Measurements from ENCODE around the gene TP53INP2. TPM values are rescaled to one million over a fixed set of nuclear protein-coding genes. Genes with fewer than 3 reads are reported as not detected.

TP53INP2 gene
- total and polyA plus RNA-seq, 2 donors (not counting 3 experiments of a cell fraction or from before 2014, with no cell fraction given), result 18.3 to 30.5 TPM

DNA sequence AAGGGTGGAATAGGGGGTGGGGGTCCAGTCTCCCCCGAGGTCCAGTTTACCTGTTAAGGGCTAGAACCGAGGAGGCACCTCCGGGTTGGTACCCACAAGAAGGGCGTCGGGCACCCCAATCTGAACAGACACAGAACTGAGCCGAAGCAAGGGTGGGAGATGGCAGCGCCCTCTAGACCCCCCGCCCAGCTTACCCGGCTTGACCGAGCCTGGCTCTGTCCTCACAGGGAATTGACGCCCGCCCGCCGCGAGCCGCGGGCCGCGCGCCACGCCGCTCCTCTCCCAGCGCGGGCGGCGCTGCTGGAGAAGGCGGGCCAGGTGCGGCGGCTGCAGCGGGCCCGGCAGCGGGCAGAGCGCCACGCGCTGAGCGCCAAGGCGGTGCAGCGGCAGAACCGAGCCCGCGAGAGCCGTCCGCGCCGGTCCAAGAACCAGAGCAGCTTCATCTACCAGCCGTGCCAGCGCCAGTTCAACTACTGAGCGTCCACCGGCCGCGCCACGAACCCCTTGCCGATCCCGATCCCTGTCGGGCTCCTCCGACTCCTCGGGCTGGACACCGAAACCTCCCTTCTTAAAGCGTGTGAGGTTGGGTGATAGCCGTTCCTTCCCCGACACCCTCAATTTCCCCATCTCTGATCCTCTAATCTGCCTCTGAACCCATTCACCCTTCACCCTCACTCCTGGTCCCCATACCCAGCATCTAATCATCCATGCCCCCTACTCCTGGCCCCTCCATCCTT lies 5.9 kb downstream of the TP53INP2 start:
- dilution Hi-C loops (cut with MboI; ENCODE audit: extremely low pct_ligation_motif_present, low sequenced_read_pairs) (no loop called here), intact Hi-C loops (cut with micrococcal nuclease) (loop anchor here (2.0 kb wide), 1 partner anchor 151 kb away; the partner anchor contains the start of gene MAP1LC3A)
- no peaks in the 10 kb centered on the region for H3K9me1 ChIP-seq (replicated peaks; ENCODE audit: control insufficient read depth, extremely low read depth, insufficient read depth, low read length)
- DNase-seq (ENCODE audit: low read depth, low spot score) (peak; percentile 86), FAIRE-seq (no peak)
- H3K36me3 ChIP-seq (ENCODE audit: control insufficient read depth in 2 of 2, extremely low read depth in 1 of 2, insufficient read depth in 2 of 2, low read length in 2 of 2), result peaks cover 0 to 6% of the 10 kb centered on the region in 2 experiments
- H3K9ac ChIP-seq (replicated peaks; ENCODE audit: extremely low read depth, insufficient read depth, low read length), result peak overlapping the region; percentile 63
- H3K4me2 ChIP-seq (ENCODE audit: insufficient read depth, low read length), result peak overlapping the region; percentile 76
- peaks cover 31% of the 10 kb centered on the region for H3K4me1 ChIP-seq (ENCODE audit: control insufficient read depth, extremely low read depth, insufficient read depth, low read length)
- no peak overlapping the region for H3K27ac ChIP-seq (ENCODE audit: insufficient read depth, low read depth, low read length)
- POLR2A ChIA-PET, result interaction anchor here (0.7 kb wide), 1 partner anchor 11 kb away, joined by 4 read pairs; no protein-coding TSS in a partner anchor
- no peaks in the 10 kb centered on the region for H3K9me3 ChIP-seq (replicated peaks; ENCODE audit: control insufficient read depth, insufficient read depth, low read length)
- CTCF ChIA-PET, result interaction anchor here (0.6 to 4.1 kb wide), 7 partner anchors 10 to 398 kb away, joined by 3 to 24 read pairs (median 4); partner anchors contain the start of gene DYNLRB1
- H3K4me3 ChIP-seq (replicated peaks in 1 of 3; ENCODE audit: insufficient read depth in 1 of 3, low read depth in 1 of 3, low read length in 3 of 3), result peak overlapping the region; percentile 46 to 69 (median 65)
- no peaks in the 10 kb centered on the region for H3K27me3 ChIP-seq (ENCODE audit: control insufficient read depth in 2 of 2, insufficient read depth in 2 of 2, low read length in 2 of 2)
- H2AFZ ChIP-seq (ENCODE audit: low read depth, low read length), result peak overlapping the region; percentile 78
- H3K79me2 ChIP-seq (ENCODE audit: control insufficient read depth, insufficient read depth, low read length), result no peaks in the 10 kb centered on the region
- TF ChIP-seq EZH2 (IDR thresholded peaks at IDR 0.05; ENCODE audit: borderline replicate concordance, low read depth, low read length, severe bottlenecking) (no peak), POLR2A (IDR thresholded peaks at IDR 0.05; ENCODE audit: low read depth, low read length) (peak; percentile 46), CTCF (IDR thresholded peaks at IDR 0.05; ENCODE audit: extremely low read depth in 1 of 2, insufficient read depth in 1 of 2, low read depth in 1 of 2, low read length in 2 of 2) (peak; percentile 17 to 69), POLR2AphosphoS5 (IDR thresholded peaks at IDR 0.05; ENCODE audit: insufficient read depth, low read depth, low read length) (peak; percentile 63), GATA2 (IDR thresholded peaks at IDR 0.05; ENCODE audit: insufficient read depth, insufficient read length, low read depth, low read length) (no peak), JUN (IDR thresholded peaks at IDR 0.05; ENCODE audit: borderline replicate concordance, insufficient read depth, insufficient read length, low read depth) (no peak), MYC (IDR thresholded peaks at IDR 0.05; ENCODE audit: low read depth, low read length) (no peak)
- TF ChIP-seq, protein P1, sequence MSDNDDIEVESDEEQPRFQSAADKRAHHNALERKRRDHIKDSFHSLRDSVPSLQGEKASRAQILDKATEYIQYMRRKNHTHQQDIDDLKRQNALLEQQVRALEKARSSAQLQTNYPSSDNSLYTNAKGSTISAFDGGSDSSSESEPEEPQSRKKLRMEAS (IDR thresholded peaks at IDR 0.05; ENCODE audit: insufficient read depth, insufficient read length), result no peak
- BruUV-seq (replicated peaks), result no TSS peak
- no peaks in the 10 kb centered on the region for H4K20me1 ChIP-seq (replicated peaks; ENCODE audit: control insufficient read depth, extremely low read depth, insufficient read depth, low read length)
